NT2/D1 (cell line): Measurements from ENCODE around the gene LYPD6.

Source experiments
- SUZ12 ChIP-seq: IDR thresholded peaks from 2 replicates; pipeline ENCODE4 v1.6.1; 2011; ENCODE audit not compliant: insufficient read length, insufficient read depth; ENCODE audit errors: extremely low read depth
- YY1 ChIP-seq: IDR thresholded peaks from 2 replicates; pipeline ENCODE4 v1.6.1; 2011; ENCODE audit not compliant: insufficient read length, insufficient read depth
- ZNF274 ChIP-seq: IDR thresholded peaks from 2 replicates; pipeline ENCODE4 v1.6.1; 2011; ENCODE audit warnings: mild to moderate bottlenecking, low read depth, low read length

- TF ChIP-seq ZNF274 (no peak), YY1 (no peak), SUZ12 (no peak)
Measured at GRCh38 chr2:149415086-149415485, 84.7 kb downstream of the LYPD6 start.
